GM12873 (cell line): ENCODE data around the gene BCLAF1.

ENCODE experiments used
- TF ChIP-seq, protein P1 (sequence below): IDR thresholded peaks from 2 replicates; pipeline ENCODE4 v1.5.1; 2012; ENCODE audit warnings: low read depth, mild to moderate bottlenecking, moderate library complexity, low read length, control low read depth; ENCODE audit not compliant: insufficient read depth; ENCODE audit errors: missing control alignments

Gene BCLAF1

DNA sequence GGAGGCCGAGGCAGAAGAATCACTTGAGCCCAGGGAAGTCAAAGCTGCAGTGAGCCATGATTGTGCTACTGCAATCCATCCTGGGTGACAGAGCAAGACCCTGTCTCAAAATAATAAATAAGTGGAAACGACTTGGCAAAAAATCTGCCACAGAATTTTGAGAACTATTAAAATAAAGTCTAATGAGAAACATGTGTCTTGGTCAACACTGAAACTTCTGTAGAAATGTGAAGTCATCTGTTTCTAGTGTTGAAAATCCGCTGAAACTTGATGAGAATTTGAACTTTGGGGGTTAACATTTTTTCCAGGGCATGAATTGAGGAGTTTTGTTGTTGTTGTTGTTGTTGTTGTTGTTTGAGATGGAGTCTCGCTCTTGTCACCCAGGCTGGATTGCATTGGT is 29.0 kb upstream of the BCLAF1 start:
- TF ChIP-seq, protein P1, sequence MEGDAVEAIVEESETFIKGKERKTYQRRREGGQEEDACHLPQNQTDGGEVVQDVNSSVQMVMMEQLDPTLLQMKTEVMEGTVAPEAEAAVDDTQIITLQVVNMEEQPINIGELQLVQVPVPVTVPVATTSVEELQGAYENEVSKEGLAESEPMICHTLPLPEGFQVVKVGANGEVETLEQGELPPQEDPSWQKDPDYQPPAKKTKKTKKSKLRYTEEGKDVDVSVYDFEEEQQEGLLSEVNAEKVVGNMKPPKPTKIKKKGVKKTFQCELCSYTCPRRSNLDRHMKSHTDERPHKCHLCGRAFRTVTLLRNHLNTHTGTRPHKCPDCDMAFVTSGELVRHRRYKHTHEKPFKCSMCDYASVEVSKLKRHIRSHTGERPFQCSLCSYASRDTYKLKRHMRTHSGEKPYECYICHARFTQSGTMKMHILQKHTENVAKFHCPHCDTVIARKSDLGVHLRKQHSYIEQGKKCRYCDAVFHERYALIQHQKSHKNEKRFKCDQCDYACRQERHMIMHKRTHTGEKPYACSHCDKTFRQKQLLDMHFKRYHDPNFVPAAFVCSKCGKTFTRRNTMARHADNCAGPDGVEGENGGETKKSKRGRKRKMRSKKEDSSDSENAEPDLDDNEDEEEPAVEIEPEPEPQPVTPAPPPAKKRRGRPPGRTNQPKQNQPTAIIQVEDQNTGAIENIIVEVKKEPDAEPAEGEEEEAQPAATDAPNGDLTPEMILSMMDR: no peak

DNA sequence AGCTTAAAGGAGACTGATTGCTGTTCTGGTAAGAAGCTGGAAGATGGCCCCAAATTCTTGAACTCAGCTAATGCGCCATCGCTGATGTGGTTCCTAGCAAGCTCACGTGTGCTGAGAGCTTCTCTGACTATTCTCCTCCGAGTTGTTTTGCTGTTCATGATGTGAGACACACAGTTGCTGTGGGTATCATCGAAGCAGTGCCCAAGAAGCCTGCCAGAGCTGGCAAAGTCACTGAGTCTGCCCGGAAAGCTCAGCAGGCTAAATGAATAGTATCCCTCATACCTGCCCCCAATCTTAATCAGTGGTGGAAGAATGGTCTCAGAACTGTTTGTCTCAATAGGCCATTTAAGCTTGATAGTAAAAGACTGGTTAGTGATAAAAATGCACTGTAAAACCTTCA is 28.3 kb upstream of the BCLAF1 start:
- TF ChIP-seq, protein P1: no peak

DNA sequence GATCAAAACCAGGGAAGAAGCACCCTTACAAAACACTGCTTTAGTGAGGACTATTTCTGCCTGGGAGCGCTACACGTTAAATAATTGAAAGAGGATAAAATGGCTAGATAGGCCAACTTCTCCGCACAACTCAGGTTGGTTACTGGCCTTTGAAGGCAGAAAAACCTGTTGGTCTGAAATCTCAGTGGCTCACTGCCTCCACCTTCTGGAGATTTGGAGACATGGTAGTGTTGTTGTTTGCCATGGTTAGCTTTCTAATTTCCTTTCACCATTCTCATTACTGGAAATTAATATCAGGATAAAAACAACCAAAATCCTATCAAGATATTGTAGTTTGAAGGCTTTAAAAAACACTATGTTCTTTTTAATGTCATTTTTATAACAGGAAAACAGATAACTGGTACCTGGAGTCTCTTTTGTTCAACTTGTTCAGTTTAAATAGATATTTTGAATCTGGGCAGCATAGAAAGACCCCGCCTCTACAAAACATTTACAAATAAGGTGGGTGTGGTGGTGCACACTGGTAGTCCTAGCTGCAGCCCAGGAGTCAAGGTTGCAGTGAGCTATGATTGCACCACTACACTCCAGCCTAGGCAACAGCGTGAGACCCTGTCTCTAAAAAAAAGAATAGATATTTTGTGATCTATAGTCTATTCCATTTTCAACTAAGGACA is 27.5 kb upstream of the BCLAF1 start:
- TF ChIP-seq, protein P1: peak; percentile 81

DNA sequence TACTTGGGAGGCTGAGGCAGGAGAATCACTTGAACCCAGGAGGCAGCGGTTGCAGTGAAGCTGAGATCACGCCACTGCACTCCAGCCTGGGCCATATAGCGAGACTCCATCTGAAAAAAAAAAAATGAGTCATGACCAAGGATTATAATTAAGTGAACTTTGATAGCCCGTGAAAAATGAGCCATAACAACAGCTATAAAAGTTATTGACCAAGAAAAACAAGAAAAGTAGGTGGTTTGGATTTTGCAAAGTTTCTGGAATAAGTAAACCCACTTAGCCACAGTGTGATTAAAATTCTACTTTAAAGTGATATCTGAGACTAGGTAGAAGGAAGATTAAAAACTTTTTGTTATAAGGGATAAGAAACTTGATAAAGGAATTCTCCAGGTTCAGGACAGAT is 25.9 kb upstream of the BCLAF1 start:
- TF ChIP-seq, protein P1: no peak

DNA sequence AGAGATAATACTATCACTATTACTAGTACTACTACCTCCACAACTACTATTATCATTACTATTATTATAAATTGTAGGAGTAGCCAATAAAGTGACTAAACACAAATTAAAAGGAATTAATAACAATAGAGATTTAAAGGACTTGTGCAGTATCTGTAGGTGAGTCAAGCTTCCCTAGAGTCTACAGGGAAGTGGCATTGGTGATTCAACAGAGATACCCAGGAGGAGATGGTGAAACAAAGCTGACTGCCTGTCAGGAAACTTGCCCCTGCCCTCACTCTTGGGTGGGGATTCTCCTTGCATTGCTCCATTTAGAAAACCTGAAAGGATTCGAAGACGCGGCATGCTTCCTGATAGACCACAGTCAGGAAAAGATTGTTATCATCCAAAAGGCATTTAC is 23.3 kb upstream of the BCLAF1 start:
- TF ChIP-seq, protein P1: no peak

DNA sequence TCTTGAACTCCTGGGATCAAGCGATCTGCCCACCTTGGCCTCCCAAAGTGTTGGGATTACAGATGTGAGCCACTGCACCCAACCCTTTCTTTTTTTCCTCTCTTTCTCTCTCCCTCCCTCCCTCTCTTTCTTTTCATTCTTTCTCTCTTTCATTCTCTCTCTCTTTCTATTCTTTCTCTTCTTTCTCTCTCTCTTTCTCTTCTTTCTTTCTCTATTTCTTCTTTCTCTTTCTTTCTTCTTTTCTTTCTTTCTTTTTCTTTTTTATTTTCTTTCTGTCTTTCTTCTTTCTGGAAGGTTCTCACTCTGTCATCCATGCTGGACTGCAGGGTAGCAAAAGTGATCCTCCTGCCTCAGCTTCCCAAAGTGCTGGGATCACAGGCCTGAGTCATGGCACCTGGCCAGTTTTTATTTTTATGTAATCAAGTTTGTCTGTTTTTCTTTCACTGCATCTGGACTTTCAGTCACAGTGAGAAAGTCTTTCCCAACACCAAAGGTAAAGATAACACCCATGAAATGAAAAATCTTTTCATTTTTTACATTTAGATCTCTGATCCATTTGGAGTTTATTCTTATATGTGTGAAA is 20.2 kb upstream of the BCLAF1 start:
- TF ChIP-seq, protein P1: no peak

DNA sequence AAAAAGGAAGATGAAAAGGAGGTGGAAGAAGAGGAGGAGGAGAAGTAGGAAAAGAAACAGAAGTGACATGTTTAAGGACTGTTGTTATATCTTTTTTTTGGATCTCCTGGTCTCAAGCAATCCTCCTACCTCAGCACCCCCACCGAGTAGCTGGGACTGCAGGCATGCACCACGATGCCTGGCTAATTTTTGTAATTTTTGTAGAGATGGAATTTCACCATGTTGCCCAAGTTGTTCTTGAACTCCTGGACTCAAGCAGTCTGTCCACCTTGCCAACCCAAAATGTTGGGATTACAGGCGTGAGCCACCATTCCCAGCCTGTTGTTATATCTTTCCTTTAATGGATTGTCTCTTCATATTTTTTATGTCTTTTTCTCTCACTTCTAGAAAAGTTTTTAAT is 19.5 kb upstream of the BCLAF1 start:
- TF ChIP-seq, protein P1: no peak
